ENCODE data around the gene FHL2.
"Not testable (repeated sequence)": the region's sequence is repeated elsewhere in the genome, so short reads cannot be mapped to it uniquely, and the experiment has no call there.

The FHL2 gene, protein sequence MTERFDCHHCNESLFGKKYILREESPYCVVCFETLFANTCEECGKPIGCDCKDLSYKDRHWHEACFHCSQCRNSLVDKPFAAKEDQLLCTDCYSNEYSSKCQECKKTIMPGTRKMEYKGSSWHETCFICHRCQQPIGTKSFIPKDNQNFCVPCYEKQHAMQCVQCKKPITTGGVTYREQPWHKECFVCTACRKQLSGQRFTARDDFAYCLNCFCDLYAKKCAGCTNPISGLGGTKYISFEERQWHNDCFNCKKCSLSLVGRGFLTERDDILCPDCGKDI

DNA sequence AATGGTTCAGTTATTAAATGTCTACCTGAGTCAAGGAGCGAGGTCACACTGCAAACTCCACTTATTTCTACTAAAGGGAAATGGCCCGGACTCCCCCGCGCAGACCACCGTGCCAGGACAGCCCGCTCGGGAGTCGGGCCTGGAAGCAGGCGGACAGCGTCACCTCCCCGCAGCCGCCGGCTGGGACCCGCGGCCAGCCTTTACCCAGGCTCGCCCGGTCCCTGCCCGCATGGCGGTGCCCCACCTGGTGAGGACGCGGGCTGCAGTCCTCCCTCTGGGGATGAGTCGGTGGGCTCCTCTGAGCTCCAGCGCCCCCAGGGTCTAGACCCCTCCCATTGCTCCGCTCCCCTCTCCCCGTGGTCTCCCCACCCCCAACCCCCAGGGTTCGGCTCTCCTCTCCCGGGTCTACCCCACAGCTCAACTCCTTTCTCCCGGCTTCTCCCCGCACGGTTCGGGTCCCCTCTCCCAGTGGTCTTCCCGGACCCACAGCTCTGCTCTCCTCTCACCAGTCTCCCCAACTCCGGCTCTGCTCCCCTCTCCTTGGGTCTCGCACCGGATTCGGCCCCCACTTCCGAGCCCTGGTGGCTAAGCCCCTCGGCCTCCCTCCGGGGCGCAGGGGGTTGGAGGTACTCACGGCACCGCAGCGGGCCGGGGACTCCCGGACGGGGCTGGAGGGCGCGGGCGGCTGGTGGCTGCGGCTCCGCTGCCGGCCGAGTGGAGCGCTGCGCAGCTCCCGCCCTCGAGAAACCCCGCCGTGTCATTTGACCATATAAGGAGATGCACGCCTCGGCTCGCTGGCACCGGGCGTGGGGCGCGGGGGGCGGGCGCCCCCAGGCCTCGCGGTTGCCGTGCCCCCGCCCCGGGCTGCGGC is at the start of gene FHL2:
Gene FHL2 (minus strand): TSS at position 716 of the 871 bp plus-strand sequence. CDS start 12,535 bp downstream, outside the sequence.
- DNase-seq, result no peak

GRCh38 chr2:105447476-105447875 is 48.6 kb upstream of the FHL2 start:
- no peak for DNase-seq

- no peak for DNase-seq
Observed at GRCh38 chr2:105446501-105446900, 47.6 kb upstream of the FHL2 start.

DNA sequence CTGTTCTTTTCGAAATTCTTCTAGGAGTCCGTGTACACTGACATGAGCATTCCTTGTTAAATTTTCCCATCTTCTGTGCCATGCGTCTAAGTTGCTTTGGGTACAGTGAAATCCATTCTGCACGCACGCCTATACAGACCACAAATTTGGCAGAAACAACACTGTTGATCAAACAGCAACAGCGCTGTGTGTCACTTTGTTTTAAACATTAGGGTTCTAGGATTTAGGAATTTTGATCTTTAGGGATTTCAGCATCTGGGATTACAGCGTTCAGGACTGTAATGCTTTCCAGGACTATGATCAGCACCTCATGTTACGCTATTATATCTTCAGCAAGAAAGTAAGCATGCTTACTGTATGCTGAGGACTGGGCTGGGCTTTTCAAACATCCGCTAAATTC is 47.1 kb upstream of the FHL2 start:
- DNase-seq, result no peak

- DNase-seq, result no peak
Observed at GRCh38 chr2:105445498-105445897, 46.6 kb upstream of the FHL2 start.

- DNase-seq, result no peak
Observed at GRCh38 chr2:105443617-105444598, 45.1 kb upstream of the FHL2 start.

DNA sequence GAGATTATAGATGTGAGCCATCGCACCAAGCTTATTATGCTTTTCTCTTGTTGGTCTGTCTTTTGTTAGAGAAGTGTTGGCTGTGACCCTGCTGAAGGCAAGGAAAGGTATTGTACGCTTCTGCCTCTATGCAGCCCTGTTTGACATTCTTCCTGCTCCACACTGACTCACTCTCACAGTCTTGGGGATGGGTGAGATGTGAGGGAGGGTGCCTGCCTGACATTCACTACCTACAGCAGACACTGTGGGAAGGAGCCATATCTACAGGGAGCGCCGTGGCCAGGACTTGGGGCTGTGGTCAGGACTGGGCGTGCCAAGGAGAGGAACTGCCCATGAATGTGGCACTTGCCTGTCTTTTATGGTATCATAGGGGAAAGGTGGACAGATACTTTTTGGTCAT is 43.9 kb upstream of the FHL2 start:
- no peak for DNase-seq

GRCh38 chr2:105442056-105442455 is 43.2 kb upstream of the FHL2 start:
- DNase-seq, result no peak

DNA sequence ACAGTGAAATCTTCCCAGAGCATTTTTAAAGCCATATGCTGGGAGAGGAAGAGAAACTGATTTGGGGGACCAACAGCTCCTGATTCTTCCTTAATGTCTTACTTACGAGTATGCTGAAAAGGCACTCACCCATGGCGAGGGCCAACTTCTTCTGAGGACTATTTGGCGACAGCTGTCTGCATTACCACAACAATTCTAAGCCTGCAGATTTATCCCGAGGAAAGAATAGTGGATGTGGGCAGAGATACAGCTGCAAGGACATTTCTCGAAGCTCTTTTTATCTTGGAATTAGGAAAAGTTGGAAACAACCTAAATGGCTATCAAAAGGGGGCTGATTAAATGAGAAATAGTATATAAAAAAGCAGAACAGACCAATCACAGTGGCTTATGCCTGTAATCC is 40.3 kb upstream of the FHL2 start:
- no peak for DNase-seq

DNA sequence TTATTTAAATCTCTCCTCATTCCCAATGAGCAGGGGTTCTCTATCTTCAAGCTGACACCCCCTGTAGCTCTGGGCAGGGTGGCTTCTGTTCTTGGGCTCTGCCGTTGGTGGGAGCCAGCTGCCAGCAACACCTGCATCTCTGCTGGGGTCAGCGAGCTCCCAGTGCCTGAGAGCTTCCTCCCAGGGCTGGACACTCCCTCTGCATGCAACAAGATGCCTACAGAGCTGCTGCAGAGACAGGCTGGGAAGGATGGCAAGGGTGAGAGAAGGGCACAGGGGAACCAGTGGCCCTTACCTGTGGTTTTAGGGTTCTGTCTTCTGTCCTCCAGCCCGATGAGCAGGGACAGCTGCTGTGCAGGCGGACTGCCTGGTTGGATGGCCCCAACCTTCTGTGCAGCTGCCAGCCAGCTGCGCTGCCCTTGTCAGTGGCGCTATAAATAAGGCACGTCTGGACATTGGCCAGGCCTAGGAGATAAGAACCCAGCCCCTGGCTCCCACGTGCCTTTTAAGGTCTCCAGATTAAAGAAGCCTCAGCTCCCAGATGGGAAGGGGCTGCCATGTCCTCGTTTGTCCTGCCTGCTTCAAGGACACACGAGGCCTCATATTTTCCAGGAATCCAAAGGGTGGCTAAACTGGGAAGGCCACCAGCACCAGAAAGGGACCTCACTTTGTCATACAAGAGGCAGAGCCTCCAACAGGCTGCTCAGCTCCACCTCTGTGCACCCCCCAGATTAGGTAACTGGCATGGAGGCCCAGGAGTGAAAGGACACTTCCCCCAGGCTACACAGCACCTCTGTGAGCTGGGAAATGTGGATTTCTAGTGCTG is 39.5 kb upstream of the FHL2 start:
- no peak for DNase-seq

GRCh38 chr2:105437708-105438103 is 38.9 kb upstream of the FHL2 start:
- no peak for DNase-seq

GRCh38 chr2:105432749-105433148 is 33.9 kb upstream of the FHL2 start:
- DNase-seq, result no peak

DNA sequence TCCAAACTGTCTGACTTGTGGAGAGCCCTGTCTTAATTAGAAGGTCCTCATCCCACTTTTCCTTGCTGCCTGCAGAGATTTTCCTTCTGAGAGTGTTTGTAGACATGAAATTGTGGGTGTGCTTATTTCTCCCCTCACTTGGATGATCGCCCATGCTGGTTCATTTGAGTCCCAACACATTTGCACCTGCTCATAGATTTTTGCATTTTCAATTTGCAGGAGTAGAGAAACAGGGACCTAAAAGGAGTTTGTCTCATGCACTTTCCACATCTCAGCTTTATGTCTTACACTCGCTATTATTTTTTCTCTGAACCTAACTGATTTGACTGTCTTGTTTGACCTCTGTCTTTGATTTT is 33.2 kb upstream of the FHL2 start:
- DNase-seq, result no peak

DNA sequence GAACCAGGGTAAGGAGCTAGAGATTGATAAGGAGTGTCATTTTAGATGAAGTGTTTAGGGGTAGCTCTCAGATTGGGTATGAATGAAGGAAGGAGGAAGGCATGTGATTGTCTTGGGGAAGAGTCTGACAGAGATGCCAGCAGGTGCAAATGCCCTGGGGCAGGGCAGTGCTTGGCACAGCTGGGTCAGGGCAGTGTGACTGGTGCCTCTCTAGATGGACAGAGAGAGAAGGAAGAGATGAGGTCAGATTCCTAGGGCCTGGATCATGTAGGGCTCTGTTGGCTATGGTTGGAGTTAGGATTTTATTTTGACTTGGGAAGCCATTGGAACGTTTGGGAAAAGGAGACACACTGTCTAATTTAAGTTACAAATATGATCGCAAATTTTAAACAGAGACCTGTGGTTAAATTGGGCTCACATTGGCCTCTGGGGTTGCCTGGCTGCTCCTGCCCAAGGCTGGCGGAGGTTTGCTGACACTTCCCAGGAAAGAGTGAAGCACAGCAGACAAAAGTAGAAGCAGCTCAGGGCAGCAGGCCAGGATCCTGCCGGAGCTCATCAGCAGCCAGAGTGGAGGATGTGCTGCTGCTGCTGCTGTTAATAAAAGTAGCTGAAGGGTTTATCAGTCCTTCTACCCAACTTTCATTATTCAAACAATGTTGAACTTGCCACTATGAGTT is 32.7 kb upstream of the FHL2 start:
- DNase-seq, result no peak

GRCh38 chr2:105428387-105429018 is 29.7 kb upstream of the FHL2 start:
- no peak for DNase-seq

DNA sequence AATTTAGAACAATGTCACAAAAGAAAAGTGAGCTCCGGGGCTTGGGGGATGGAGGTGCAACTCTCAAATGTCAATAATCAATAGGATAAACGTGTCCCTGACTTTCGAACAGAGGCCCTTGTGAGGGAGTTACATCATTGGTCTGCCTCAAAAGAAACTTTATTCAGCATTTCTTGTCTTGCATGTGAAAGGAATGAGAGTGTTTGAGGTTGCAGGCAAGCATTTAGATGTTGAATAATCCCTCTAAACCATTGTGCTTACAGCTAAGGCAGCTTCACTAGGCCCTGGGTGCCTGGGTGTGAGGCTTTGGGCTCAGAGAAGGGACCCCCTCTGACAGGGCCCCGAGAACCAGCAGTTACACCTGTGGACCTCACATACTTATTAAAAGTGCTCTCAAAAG is 28.6 kb upstream of the FHL2 start:
- no peak for DNase-seq

GRCh38 chr2:105426626-105427292 is 27.9 kb upstream of the FHL2 start:
- DNase-seq, result no peak

- DNase-seq, result no peak
Observed at GRCh38 chr2:105425936-105426625, 27.2 kb upstream of the FHL2 start.

DNA sequence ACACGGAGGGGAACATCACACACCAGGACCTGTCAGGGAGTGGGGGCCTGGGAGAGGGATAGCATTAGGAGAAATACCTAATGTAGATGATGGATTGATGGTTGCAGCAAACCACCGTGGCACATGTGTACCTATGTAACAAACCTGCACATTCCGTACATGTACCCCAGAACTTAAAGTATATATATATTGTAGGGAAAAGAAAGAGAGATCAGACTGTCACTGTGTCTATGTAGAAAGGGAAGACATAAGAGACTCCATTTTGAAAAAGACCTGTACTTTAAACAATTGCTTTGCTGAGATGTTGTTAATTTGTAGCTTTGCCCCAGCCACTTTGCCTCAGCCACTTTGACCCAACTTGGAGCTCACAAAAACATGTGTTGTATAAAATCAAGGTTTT is 26.0 kb upstream of the FHL2 start:
- not testable (repeated sequence) for DNase-seq

DNA sequence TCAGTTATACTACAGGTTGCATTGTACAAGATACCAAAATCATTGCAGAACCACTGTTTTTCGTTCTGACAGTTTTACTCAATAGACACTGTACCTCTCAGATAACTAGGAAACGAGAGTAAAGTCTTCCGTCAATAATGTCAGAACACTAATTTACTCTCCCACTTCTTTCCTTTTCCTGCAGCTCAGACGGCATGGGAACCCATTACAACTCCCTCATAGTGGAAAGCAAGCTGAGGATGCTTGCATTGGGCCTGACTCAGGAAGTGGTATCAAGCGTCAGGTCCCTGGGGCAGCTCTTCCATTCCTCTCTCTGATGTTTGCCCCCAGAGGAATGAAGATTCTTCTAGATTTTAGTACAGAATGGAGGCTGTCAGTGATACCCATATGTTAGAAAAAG is 23.9 kb upstream of the FHL2 start:
- DNase-seq, result no peak

Measured in NCI-H748 treated with DMSO at 0.1 percent for 48 hours (cell line).